OCI-LY7 (cell line): Measurements from ENCODE around the gene GPR132.

ENCODE experiments used
- EZH2phosphoT487 ChIP-seq: fragments of 200-600 bp; sonication (generic); IDR thresholded peaks from 2 replicates; pipeline ENCODE4 v1.6.1; 2018; ENCODE audit warnings: low read depth, borderline replicate concordance, mild to moderate bottlenecking, mixed run types, antibody characterized with exemption, low read length, moderate library complexity, mixed read lengths
- TF ChIP-seq, protein P1 (sequence below): fragments of 200-600 bp; sonication (generic); conservative IDR thresholded peaks from 2 replicates; pipeline ENCODE4 v1.5.1; 2014; ENCODE audit warnings: mild to moderate bottlenecking, antibody characterized with exemption, low read length, moderate library complexity, mixed read lengths

DNA sequence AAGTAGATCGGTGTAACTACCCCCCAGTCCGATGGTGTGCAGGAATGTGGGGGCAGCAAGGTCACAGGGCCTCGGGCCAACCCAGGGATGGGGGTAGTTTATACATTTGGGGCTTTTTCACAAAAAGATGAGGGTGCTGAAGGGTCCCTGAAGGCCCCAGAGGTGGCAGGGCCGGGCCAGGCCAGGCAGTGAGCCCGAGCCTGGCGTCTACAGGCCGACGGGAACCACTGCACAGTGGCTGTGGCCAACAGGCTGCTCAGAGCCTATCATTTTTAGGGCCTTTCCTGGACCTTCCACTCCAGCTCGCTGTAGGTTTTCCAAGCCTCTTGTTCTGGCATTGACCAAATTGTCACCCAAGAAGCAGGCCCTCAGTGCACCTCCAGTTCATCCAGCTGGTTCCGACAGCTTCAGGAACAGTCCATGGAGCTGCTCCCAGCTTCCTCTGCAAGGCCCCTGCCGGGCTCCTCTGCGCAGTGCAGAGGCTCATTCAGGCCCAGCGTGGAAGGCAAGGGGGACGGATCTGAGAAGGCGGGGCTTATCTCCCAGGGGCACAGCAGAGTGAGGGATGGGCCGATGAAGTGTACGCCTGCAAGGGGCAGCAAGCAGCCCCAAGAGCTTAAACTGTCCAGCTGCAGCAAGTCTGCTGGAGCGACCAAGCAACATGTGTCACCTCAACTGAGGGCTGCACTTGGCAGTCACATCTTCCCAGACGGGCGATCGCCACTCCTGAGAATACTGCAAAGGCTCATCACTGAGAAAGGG is 58.2 kb downstream of the GPR132 start:
- TF ChIP-seq, protein P1, sequence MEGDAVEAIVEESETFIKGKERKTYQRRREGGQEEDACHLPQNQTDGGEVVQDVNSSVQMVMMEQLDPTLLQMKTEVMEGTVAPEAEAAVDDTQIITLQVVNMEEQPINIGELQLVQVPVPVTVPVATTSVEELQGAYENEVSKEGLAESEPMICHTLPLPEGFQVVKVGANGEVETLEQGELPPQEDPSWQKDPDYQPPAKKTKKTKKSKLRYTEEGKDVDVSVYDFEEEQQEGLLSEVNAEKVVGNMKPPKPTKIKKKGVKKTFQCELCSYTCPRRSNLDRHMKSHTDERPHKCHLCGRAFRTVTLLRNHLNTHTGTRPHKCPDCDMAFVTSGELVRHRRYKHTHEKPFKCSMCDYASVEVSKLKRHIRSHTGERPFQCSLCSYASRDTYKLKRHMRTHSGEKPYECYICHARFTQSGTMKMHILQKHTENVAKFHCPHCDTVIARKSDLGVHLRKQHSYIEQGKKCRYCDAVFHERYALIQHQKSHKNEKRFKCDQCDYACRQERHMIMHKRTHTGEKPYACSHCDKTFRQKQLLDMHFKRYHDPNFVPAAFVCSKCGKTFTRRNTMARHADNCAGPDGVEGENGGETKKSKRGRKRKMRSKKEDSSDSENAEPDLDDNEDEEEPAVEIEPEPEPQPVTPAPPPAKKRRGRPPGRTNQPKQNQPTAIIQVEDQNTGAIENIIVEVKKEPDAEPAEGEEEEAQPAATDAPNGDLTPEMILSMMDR = no peak
- TF ChIP-seq EZH2phosphoT487 = no peak
